HL-60/S4 treated with phorbol 12-myristate 13-acetate at 8.2 ng/mL for 4 days and 3 days (cell line): ENCODE data around the gene ABCA3.
"Not testable (repeated sequence)": the region's sequence is repeated elsewhere in the genome, so short reads cannot be mapped to it uniquely, and the experiment has no call there.

ENCODE experiments used
- in situ Hi-C: fragments of 300-500 bp; cut with MboI; formaldehyde crosslinking; loops from 2 replicates; pipeline ENCODE4 v1.15.0; 2022; ENCODE audit warnings: low sequenced_read_pairs

ABCA3 gene

GRCh38 chr16:2282866-2283555 is 57.5 kb downstream of the ABCA3 start:
- in situ Hi-C loops, result no loop called here

- in situ Hi-C loops, result no loop called here
These were observed 58.3 kb downstream of the ABCA3 start for GRCh38 chr16:2282262-2282661.

GRCh38 chr16:2280981-2281542 is 59.5 kb downstream of the ABCA3 start:
- in situ Hi-C loops, result no loop called here

GRCh38 chr16:2280461-2280860 is 60.1 kb downstream of the ABCA3 start:
- in situ Hi-C loops, result no loop called here

- in situ Hi-C loops, result no loop called here
These were observed 61.4 kb downstream of the ABCA3 start for GRCh38 chr16:2278956-2279800.

GRCh38 chr16:2278272-2278608 is 62.3 kb downstream of the ABCA3 start:
- in situ Hi-C loops, result no loop called here

- in situ Hi-C loops, result no loop called here
These were observed 62.9 kb downstream of the ABCA3 start for GRCh38 chr16:2277466-2278271.

GRCh38 chr16:2276368-2277195 is 63.9 kb downstream of the ABCA3 start:
- in situ Hi-C loops, result no loop called here

GRCh38 chr16:2275476-2276367 is 64.8 kb downstream of the ABCA3 start:
- in situ Hi-C loops, result no loop called here

GRCh38 chr16:2273931-2274330 is 66.6 kb downstream of the ABCA3 start:
- in situ Hi-C loops, result no loop called here

GRCh38 chr16:2273484-2273883 is 67.0 kb downstream of the ABCA3 start:
- in situ Hi-C loops, result no loop called here

- in situ Hi-C loops, result no loop called here
These were observed 68.6 kb downstream of the ABCA3 start for GRCh38 chr16:2271848-2272461.

- in situ Hi-C loops, result no loop called here
These were observed 69.7 kb downstream of the ABCA3 start for GRCh38 chr16:2270588-2271470.

- in situ Hi-C loops, result no loop called here
These were observed 70.5 kb downstream of the ABCA3 start for GRCh38 chr16:2270070-2270462.

- in situ Hi-C loops, result no loop called here
These were observed 72.4 kb downstream of the ABCA3 start, which contains the start of gene RNPS1 for GRCh38 chr16:2267913-2268666. TSS of gene RNPS1 (minus strand) at chr16:2268126. CDS start at chr16:2264643, 3,483 bp downstream.

- in situ Hi-C loops, result not testable (repeated sequence)
These were observed 73.0 kb downstream of the ABCA3 start for GRCh38 chr16:2267505-2267912.

- in situ Hi-C loops, result not testable (repeated sequence)
These were observed 73.6 kb downstream of the ABCA3 start for GRCh38 chr16:2266887-2267286.
